ENCODE measurements around the gene RAVER1.

DNA sequence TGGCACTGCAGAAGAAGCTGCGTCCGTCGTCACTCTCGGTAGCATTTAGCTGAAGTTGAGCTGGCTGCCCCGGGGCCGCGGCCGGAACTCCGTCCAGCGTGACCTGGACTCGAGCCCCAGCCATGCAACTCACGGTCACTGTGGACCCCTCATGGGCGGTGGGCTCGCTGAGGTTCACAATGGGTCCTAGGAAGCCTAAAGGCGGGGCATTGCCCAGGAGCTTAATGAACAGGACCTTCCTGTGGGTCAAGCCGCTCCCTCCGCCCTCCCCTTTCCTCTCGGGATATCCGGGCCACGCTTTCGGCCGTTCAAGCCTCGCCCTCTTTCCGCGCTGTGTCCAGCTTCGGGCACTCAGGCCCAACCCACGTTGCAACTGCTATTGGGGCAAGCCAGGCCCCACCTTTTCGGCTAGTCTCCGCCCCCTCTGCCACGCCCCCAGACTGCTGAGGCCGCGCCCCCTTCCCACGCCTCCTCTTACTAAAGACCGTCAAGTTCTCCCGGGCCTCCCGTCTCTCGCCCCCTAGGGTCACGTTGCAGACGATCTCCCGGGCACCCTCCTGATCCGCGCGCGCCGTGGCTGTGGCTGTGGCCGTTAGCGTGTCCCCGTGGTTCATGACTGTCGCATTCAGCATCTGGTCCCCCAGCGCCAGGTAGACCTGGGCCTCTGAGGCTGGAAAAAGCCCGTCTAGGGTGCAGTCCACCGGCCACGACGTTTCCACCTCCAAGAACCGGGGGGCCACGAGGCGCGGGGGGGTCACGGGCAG lies 1.4 kb upstream of the RAVER1 start:
- TF ChIP-seq, protein P1, sequence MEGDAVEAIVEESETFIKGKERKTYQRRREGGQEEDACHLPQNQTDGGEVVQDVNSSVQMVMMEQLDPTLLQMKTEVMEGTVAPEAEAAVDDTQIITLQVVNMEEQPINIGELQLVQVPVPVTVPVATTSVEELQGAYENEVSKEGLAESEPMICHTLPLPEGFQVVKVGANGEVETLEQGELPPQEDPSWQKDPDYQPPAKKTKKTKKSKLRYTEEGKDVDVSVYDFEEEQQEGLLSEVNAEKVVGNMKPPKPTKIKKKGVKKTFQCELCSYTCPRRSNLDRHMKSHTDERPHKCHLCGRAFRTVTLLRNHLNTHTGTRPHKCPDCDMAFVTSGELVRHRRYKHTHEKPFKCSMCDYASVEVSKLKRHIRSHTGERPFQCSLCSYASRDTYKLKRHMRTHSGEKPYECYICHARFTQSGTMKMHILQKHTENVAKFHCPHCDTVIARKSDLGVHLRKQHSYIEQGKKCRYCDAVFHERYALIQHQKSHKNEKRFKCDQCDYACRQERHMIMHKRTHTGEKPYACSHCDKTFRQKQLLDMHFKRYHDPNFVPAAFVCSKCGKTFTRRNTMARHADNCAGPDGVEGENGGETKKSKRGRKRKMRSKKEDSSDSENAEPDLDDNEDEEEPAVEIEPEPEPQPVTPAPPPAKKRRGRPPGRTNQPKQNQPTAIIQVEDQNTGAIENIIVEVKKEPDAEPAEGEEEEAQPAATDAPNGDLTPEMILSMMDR (IDR thresholded peaks at IDR 0.05) = no peak
- TF ChIP-seq POLR2A (IDR thresholded peaks at IDR 0.05) (no peak), EP300 (IDR thresholded peaks at IDR 0.05) (no peak)

All from ovary (tissue), 3 donors.